ENCODE data around the gene VPS13A.

GRCh38 chr9:77325058-77325457, 147.7 kb downstream of the VPS13A start:
- TF ChIP-seq CTCF (conservative IDR thresholded peaks at IDR 0.05; ENCODE audit: low read length) (no peak), EZH2phosphoT487 (IDR thresholded peaks at IDR 0.05; ENCODE audit: borderline replicate concordance, low read depth, low read length) (no peak)
